Astrocyte (in vitro differentiated cells and primary cell): ENCODE results near the gene CYBC1.

Source experiments
- CTCF ChIP-seq: IDR thresholded peaks from 2 replicates; pipeline ENCODE4 v1.5.1; 2011; ENCODE audit warnings: low read depth, mild to moderate bottlenecking, inconsistent platforms, low read length, moderate library complexity; ENCODE audit not compliant: insufficient read depth
- EZH2 ChIP-seq: IDR thresholded peaks from 2 replicates; pipeline ENCODE4 v1.6.1; 2012; ENCODE audit warnings: mild to moderate bottlenecking, low read length, inconsistent platforms; ENCODE audit not compliant: insufficient read depth

- no peak for TF ChIP-seq CTCF
- TF ChIP-seq EZH2 = no peak
Observed at GRCh38 chr17:82450357-82451106, at the start of gene CYBC1.
